GM10248 (cell line): ENCODE data around the gene MBNL3.

Experiments
- CTCF ChIA-PET: fragments of 300-600 bp; sonication (Branson Sonifier 250); formaldehyde crosslinking; extraction: SDS; loops from one replicate; lab custom pipeline; 2021; ENCODE audit warnings: antibody characterized with exemption; lab: Yijun Ruan, JAX
- POLR2A ChIA-PET: fragments of 350-650 bp; sonication (Branson Sonifier 250); formaldehyde crosslinking; extraction: SDS; loops from one replicate; lab custom pipeline; 2020; ENCODE audit warnings: antibody characterized with exemption; lab: Yijun Ruan, JAX
- DNase-seq: peaks from one replicate; pipeline ENCODE4 v3.0.0; 2012; ENCODE audit errors: extremely low spot score
- CTCF ChIP-seq: IDR thresholded peaks from 2 replicates; pipeline ENCODE4 v1.5.1; 2012; ENCODE audit warnings: mild to moderate bottlenecking, low read depth; ENCODE audit errors: extremely low read depth, missing control alignments, control extremely low read depth

MBNL3 gene

GRCh38 chrX:132482632-132483031 lies 6.2 kb downstream of the MBNL3 start:
- ChIA-PET POLR2A (no interaction called here), CTCF (no interaction called here)
- no peak for TF ChIP-seq CTCF
- DNase-seq: no peak

- CTCF ChIA-PET: interaction anchor here (0.9 to 2.3 kb wide), 4 partner anchors 9 to 389 kb away, joined by 3 to 8 read pairs (median 3); no protein-coding TSS in a partner anchor
- no peak for TF ChIP-seq CTCF
- no peak for DNase-seq
- POLR2A ChIA-PET: no interaction called here
Measured at GRCh38 chrX:132481449-132481848, 7.4 kb downstream of the MBNL3 start.

- CTCF ChIA-PET: interaction anchor here (1.0 to 2.3 kb wide), 4 partner anchors 9 to 388 kb away, joined by 3 to 8 read pairs (median 3); no protein-coding TSS in a partner anchor
- TF ChIP-seq CTCF: no peak
Measured at GRCh38 chrX:132480581-132481203, 8.1 kb downstream of the MBNL3 start.

GRCh38 chrX:132474544-132475248 lies 14.1 kb downstream of the MBNL3 start:
- CTCF ChIA-PET: no interaction called here
- TF ChIP-seq CTCF: no peak
- no peak for DNase-seq
- POLR2A ChIA-PET: no interaction called here

More at GRCh38 chrX:132480581-132481203, 8.1 kb downstream of the MBNL3 start:
- POLR2A ChIA-PET: interaction anchor here (0.7 kb wide), 1 partner anchor 261 kb away, joined by 3 read pairs; no protein-coding TSS in a partner anchor
- peak; percentile 39 for DNase-seq

- TF ChIP-seq CTCF: no peak
- DNase-seq: no peak
- POLR2A ChIA-PET: no interaction called here
- CTCF ChIA-PET: no interaction called here
Measured at GRCh38 chrX:132472397-132472796, 16.4 kb downstream of the MBNL3 start.

GRCh38 chrX:132470831-132471230 lies 18.0 kb downstream of the MBNL3 start:
- TF ChIP-seq CTCF: no peak
- ChIA-PET POLR2A (no interaction called here), CTCF (no interaction called here)
- DNase-seq: no peak
